ENCODE measurements around the gene RBM26. TPM values are rescaled to one million over a fixed set of nuclear protein-coding genes. Genes with fewer than 3 reads are reported as not detected.

The RBM26 gene
- total RNA-seq, 2 donors from 2014 or later: 29.0 to 45.9 TPM

GRCh38 chr13:79290595-79291244 is 115.3 kb downstream of the RBM26 start:
- no peak for DNase-seq (ENCODE audit: low spot score)

GRCh38 chr13:79289571-79289970 is 116.5 kb downstream of the RBM26 start:
- Histone ChIP-seq H3K27me3 (replicated peaks; ENCODE audit: insufficient read depth) (no peaks in the 10 kb centered on the region), H3K4me3 (no peak overlapping the region), H3K27ac (no peak overlapping the region), H3K36me3 (no peaks in the 10 kb centered on the region), H3K9me3 (no peaks in the 10 kb centered on the region), H3K4me1 (replicated peaks) (no peaks in the 10 kb centered on the region)
- no peak for DNase-seq (ENCODE audit: low spot score)
- TF ChIP-seq POLR2AphosphoS5 (IDR thresholded peaks at IDR 0.05) (no peak), POLR2A (IDR thresholded peaks at IDR 0.05) (no peak), CTCF (IDR thresholded peaks at IDR 0.05) (no peak)
- intact Hi-C loops (cut with DNase I): no loop called here

More at GRCh38 chr13:79290595-79291244, 115.3 kb downstream of the RBM26 start:
- Histone ChIP-seq H3K9me3 (no peaks in the 10 kb centered on the region), H3K4me3 (no peak overlapping the region), H3K27ac (no peak overlapping the region), H3K4me1 (replicated peaks) (no peaks in the 10 kb centered on the region), H3K36me3 (no peaks in the 10 kb centered on the region), H3K27me3 (replicated peaks; ENCODE audit: insufficient read depth) (no peaks in the 10 kb centered on the region)
- intact Hi-C loops (cut with DNase I): no loop called here
- 64% methylated on average over 9 of the region's 9 CpGs for WGBS
- TF ChIP-seq POLR2A (IDR thresholded peaks at IDR 0.05): no peak
- TF ChIP-seq POLR2AphosphoS5 (IDR thresholded peaks at IDR 0.05): no peak
- no peak for TF ChIP-seq CTCF (IDR thresholded peaks at IDR 0.05)

- Histone ChIP-seq H3K36me3 (no peaks in the 10 kb centered on the region), H3K4me3 (no peak overlapping the region), H3K27ac (no peak overlapping the region), H3K9me3 (no peaks in the 10 kb centered on the region), H3K4me1 (replicated peaks) (no peaks in the 10 kb centered on the region), H3K27me3 (replicated peaks; ENCODE audit: insufficient read depth) (no peaks in the 10 kb centered on the region)
- intact Hi-C loops (cut with DNase I): no loop called here
- 53% methylated on average over 9 of the region's 9 CpGs for WGBS
- DNase-seq (ENCODE audit: low spot score): no peak
- TF ChIP-seq CTCF (IDR thresholded peaks at IDR 0.05) (no peak), POLR2AphosphoS5 (IDR thresholded peaks at IDR 0.05) (no peak), POLR2A (IDR thresholded peaks at IDR 0.05) (no peak)
Measured at GRCh38 chr13:79287939-79288795, 117.9 kb downstream of the RBM26 start.

- Histone ChIP-seq H3K36me3 (no peaks in the 10 kb centered on the region), H3K27me3 (replicated peaks; ENCODE audit: insufficient read depth) (no peaks in the 10 kb centered on the region), H3K4me1 (replicated peaks) (no peaks in the 10 kb centered on the region), H3K27ac (no peak overlapping the region), H3K9me3 (no peaks in the 10 kb centered on the region), H3K4me3 (no peak overlapping the region)
- 82% methylated on average over 3 of the region's 3 CpGs for WGBS
- DNase-seq (ENCODE audit: low spot score): no peak
- intact Hi-C loops (cut with DNase I): no loop called here
- no peak for TF ChIP-seq POLR2AphosphoS5 (IDR thresholded peaks at IDR 0.05)
Measured at GRCh38 chr13:79285159-79285558, 120.9 kb downstream of the RBM26 start.

GRCh38 chr13:79283742-79284141 is 122.3 kb downstream of the RBM26 start:
- DNase-seq (ENCODE audit: low spot score): no peak
- Histone ChIP-seq H3K4me3 (no peak overlapping the region), H3K4me1 (replicated peaks) (no peaks in the 10 kb centered on the region), H3K27ac (no peak overlapping the region), H3K27me3 (replicated peaks; ENCODE audit: insufficient read depth) (no peaks in the 10 kb centered on the region), H3K9me3 (no peaks in the 10 kb centered on the region), H3K36me3 (no peaks in the 10 kb centered on the region)
- TF ChIP-seq POLR2A (IDR thresholded peaks at IDR 0.05) (no peak), CTCF (IDR thresholded peaks at IDR 0.05) (no peak), POLR2AphosphoS5 (IDR thresholded peaks at IDR 0.05) (no peak)
- intact Hi-C loops (cut with DNase I): no loop called here
- WGBS: 87% methylated on average over 2 of the region's 2 CpGs

All from prostate gland (tissue), 2 donors.